Panc1 (cell line): ENCODE measurements around the gene NAV1.

ENCODE experiments used
- CTCF ChIP-seq: fragments of 450-650 bp; IDR thresholded peaks from 2 replicates; pipeline ENCODE4 v1.5.1; 2017; ENCODE audit warnings: mild to moderate bottlenecking
- POLR2AphosphoS5 ChIP-seq: IDR thresholded peaks from 2 replicates; pipeline ENCODE4 v1.6.1; 2012; ENCODE audit warnings: mild to moderate bottlenecking, low read depth, low read length, moderate library complexity
- REST ChIP-seq, 2 experiments: IDR thresholded peaks; 2 replicates each; pipeline ENCODE4 v1.6.1; 2011 to 2012; ENCODE audit warnings: low read depth in 2 of 2, control low read depth in 1 of 2, low read length in 1 of 2, mild to moderate bottlenecking in 1 of 2, moderate library complexity in 1 of 2; ENCODE audit not compliant: insufficient read depth in 1 of 2
- SIN3A ChIP-seq: IDR thresholded peaks from 2 replicates; pipeline ENCODE4 v1.6.1; 2012; ENCODE audit warnings: low read depth, mild to moderate bottlenecking, low read length, moderate library complexity, borderline replicate concordance; ENCODE audit not compliant: insufficient read depth
- TCF7L2 ChIP-seq: IDR thresholded peaks from 2 replicates; pipeline ENCODE4 v1.6.1; 2011; ENCODE audit warnings: mild to moderate bottlenecking, low read depth, low read length, inconsistent platforms

GRCh38 chr1:201584471-201585092 is 45.7 kb downstream of the NAV1 start:
- TF ChIP-seq CTCF (no peak), POLR2AphosphoS5 (no peak), SIN3A (no peak), TCF7L2 (no peak), REST (IDR thresholded peaks at IDR 0.05; ENCODE audit: insufficient read depth in 1 of 2, low read depth in 2 of 2, low read length in 1 of 2) (no peak)
